BLaER1 treated with 17β-estradiol and CSF1 and Interleukin-3, amounts not matched to agents 10 nM and 100 nM (cell line): ENCODE data around the gene NOP16.

ENCODE experiments used
- H3K27ac ChIP-seq, 11 experiments: shearing (Covaris generic); formaldehyde crosslinking; 2 replicates each; pipeline ENCODE4 v1.8.1; 2022
- H3K27me3 ChIP-seq, 11 experiments: shearing (Covaris generic); formaldehyde crosslinking; 2 replicates each; pipeline ENCODE4 v1.8.1; 2022
- H3K36me3 ChIP-seq, 11 experiments: shearing (Covaris generic); formaldehyde crosslinking; 2 replicates each; pipeline ENCODE4 v1.8.1; 2022
- H3K4me1 ChIP-seq, 10 experiments: shearing (Covaris generic); formaldehyde crosslinking; 2 replicates each; pipeline ENCODE4 v1.8.1; 2022
- H3K4me2 ChIP-seq, 11 experiments: shearing (Covaris generic); formaldehyde crosslinking; 2 replicates each; pipeline ENCODE4 v1.8.1; 2022
- H3K4me3 ChIP-seq, 10 experiments: shearing (Covaris generic); formaldehyde crosslinking; 2 replicates each; pipeline ENCODE4 v1.8.1; 2022
- H3K9ac ChIP-seq, 11 experiments: shearing (Covaris generic); formaldehyde crosslinking; 2 replicates each; pipeline ENCODE4 v1.8.1; 2022
- H3K9me3 ChIP-seq, 11 experiments: shearing (Covaris generic); formaldehyde crosslinking; replicated peaks in 1 of 11; 2 replicates each; pipeline ENCODE4 v1.8.1; 2022
- H4K20me1 ChIP-seq, 11 experiments: shearing (Covaris generic); formaldehyde crosslinking; 2 replicates each; pipeline ENCODE4 v1.8.1; 2022
- Cebpa-rat ChIP-seq, 11 experiments: shearing (Covaris generic); IDR thresholded peaks; 2 replicates each; pipeline ENCODE4 v1.8.1; 2022

The NOP16 gene

DNA sequence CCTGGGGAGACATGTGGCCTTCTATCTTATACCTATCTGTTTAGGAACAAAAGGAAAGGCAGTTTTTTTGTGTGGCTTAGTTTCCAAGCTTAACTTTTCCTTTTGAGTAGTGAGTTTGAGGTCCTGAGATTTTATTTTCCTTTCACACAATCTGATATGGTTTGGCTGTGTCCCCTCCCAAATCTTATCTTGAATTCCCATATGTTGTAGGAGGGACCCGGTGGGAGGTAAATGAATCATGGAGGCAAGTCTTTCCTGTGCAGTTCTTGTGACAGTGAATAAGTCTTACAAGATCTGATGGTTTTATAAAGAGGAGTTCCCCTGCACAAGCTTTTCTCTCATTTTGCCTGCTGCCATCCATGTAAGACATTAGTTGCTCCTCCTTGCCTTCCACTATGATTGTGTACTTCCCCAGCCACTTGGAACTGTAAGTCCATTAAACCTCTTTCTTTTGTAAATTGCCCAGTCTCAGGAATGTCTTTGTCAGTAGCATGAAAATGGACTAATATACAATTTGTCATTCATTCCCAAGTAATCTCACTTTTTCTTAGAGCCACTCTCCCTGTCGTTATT is 32.7 kb upstream of the NOP16 start:
- H4K20me1 ChIP-seq = no peaks in the 10 kb centered on the region
- peaks cover 39 to 66% (median 63%) of the 10 kb centered on the region in 11 experiments for H3K9me3 ChIP-seq

DNA sequence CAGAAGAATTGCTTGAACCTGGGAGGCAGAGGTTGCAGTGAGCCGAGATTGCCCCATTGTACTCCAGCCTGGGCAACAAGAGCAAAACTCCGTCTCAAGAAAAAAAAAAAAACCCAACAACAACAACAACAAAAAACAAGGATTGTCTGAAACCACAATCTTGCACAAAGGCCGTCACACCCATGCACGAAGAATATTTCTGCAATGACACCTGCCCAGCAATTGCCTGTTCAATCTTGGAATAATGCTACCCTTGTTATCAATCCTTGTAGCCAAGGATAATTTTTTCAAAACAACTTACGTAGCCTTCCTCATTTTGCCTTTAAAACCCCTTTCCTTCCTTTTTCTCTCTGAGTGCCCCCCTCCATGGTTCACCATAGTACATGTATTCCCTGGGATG is 31.7 kb upstream of the NOP16 start:
- Histone ChIP-seq H3K4me1 (peaks cover 6 to 18% (median 17%) of the 10 kb centered on the region in 10 experiments), H3K4me2 (no peak overlapping the region)
- TF ChIP-seq Cebpa-rat (IDR thresholded peaks at IDR 0.05) = no peak

More for the DNA sequence above, 32.7 kb upstream of the NOP16 start:
- Histone ChIP-seq H3K27ac (no peak overlapping the region), H3K9ac (no peak overlapping the region), H3K4me2 (no peak overlapping the region), H3K4me1 (peaks cover 0 to 10% (median 8%) of the 10 kb centered on the region in 10 experiments; a peak in 17 of 20 replicates), H3K36me3 (0 out of 22 replicates have a peak, but pooled peaks cover 0 to 4% (median 0%) of the 10 kb centered on the region in 11 experiments), H3K27me3 (no peaks in the 10 kb centered on the region), H3K4me3 (no peak overlapping the region)
- TF ChIP-seq Cebpa-rat (IDR thresholded peaks at IDR 0.05) = no peak

DNA sequence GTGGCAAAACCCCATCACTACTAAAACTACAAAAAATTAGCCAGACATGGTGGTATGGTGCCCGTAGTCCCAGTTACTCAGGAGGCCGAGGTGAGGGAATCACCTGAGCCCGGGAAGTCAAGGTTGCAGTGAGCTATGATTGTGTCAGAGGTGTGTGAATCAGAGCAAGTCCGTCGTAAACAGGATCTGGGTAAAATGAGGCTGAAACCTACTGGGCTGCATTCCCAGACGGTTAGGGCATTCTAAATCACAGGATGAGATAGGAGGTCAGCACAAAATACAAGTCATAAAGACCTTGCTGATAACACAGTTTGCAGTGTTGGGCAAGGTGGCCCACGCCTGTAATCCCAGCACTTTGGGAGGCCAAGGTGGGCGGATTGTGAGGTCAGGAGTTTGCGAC is 29.9 kb upstream of the NOP16 start:
- H3K9me3 ChIP-seq = peaks cover 22 to 38% (median 36%) of the 10 kb centered on the region in 11 experiments
- peaks cover 0 to 18% (median 11%) of the 10 kb centered on the region in 11 experiments; a peak in 13 of 22 replicates for H4K20me1 ChIP-seq
- H3K4me3 ChIP-seq = no peak overlapping the region
- TF ChIP-seq Cebpa-rat (IDR thresholded peaks at IDR 0.05) = no peak
- H3K4me2 ChIP-seq = no peak overlapping the region
- no peaks in the 10 kb centered on the region for H3K27me3 ChIP-seq
- H3K36me3 ChIP-seq = no peaks in the 10 kb centered on the region; a peak in 1 of 22 replicates
- no peak overlapping the region for H3K27ac ChIP-seq
- H3K4me1 ChIP-seq = peaks cover 18 to 31% (median 24%) of the 10 kb centered on the region in 10 experiments
- H3K9ac ChIP-seq = no peak overlapping the region

More for the DNA sequence above, 31.7 kb upstream of the NOP16 start:
- Histone ChIP-seq H3K27ac (no peak overlapping the region), H4K20me1 (peaks cover 0 to 5% (median 0%) of the 10 kb centered on the region in 11 experiments; a peak in 3 of 22 replicates), H3K9ac (no peak overlapping the region), H3K27me3 (no peaks in the 10 kb centered on the region), H3K36me3 (0 out of 22 replicates have a peak, but pooled peaks cover 0 to under 1% (median 0%) of the 10 kb centered on the region in 11 experiments), H3K9me3 (peaks cover 29 to 56% (median 53%) of the 10 kb centered on the region in 11 experiments), H3K4me3 (no peak overlapping the region)

DNA sequence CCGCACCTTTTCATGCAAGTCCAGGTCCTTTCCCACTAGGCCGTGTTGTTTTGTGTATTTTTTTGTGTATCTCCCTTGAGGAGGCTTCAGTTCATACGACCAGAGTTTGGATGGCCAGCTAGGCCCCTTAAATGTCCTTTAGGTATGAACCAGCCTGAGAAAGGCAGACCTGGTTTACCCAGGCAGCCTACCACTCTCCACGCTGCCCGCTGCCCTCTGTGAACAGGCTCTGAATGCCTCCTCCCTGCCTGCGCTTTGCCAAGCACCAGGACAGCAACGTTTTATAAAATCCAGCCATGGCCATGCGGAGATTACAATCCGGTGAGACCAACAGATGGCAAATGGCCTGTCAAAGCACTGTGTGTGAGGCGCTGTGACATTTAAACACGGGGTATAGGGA is 28.6 kb upstream of the NOP16 start:
- Histone ChIP-seq H4K20me1 (peaks cover 0 to 30% (median 23%) of the 10 kb centered on the region in 11 experiments; a peak in 14 of 22 replicates), H3K4me1 (peaks cover 18 to 36% (median 29%) of the 10 kb centered on the region in 10 experiments), H3K4me2 (peak overlapping the region; percentile 74 to 99 (median 95)), H3K27ac (no peak overlapping the region), H3K36me3 (no peaks in the 10 kb centered on the region; a peak in 1 of 22 replicates), H3K9me3 (peaks cover 14 to 25% (median 24%) of the 10 kb centered on the region in 11 experiments), H3K4me3 (peak overlapping the region; percentile 73 to 95 (median 86); a peak in 15 of 20 replicates), H3K27me3 (no peaks in the 10 kb centered on the region), H3K9ac (peak overlapping the region in 9 of 11 experiments; percentile 73 to 90 (median 85); a peak in 15 of 22 replicates)
- no peak for TF ChIP-seq Cebpa-rat (IDR thresholded peaks at IDR 0.05)

DNA sequence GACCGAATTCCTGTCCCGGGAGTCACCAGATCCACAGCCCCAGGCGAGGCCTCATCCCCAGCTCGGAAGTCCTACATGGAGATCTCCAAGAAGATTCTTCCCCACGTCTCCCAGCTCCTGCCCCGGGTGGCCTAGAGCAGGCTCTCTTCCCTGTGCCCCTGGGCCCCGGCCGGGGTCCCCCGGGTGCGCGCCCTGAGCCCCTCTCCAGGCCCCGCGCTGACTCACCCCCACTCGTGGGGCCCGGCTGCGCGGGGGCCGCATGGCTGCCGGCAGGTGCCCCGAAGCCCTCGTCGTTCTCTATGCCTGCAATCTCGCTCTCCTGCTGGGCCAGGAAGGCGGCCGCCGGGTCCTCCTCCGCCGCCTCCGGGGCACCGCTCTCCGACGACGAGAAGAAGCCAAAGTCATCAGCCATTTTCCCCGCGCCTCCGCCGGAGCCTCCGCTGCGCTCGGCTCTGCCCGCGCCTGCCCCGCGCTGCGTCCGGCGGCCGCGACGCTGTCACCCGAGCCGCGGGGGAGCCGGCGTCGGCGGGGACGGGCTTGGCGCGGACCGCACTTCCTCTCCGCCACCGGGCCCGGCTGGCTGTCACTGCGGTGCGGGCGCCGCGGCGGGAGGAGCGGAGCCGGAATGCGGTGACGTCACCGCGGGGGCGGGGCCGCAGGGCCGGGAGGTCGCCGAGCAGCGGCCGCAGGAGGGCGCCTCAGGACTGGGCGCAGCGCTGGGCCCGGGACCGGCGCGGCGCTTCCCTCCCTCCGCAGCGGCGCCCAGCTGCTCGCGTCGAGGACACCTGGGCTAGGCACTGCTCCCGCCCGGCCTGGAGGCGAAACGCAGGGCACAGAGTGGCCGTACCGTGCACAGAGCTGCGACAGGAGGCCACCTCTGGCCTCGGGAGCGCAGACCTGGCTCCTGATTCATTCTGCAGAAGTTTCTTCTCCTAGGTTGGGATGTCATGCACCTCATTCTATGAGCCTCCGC is 27.8 kb upstream of the NOP16 start, which contains the start of gene CLTB:
Gene CLTB, minus strand, starts transcription at position 588 of the 973 bp plus-strand sequence. Its CDS starts 176 bp downstream, at position 412.
- H4K20me1 ChIP-seq = peaks cover 2 to 34% (median 24%) of the 10 kb centered on the region in 11 experiments; a peak in 15 of 22 replicates
- H3K9ac ChIP-seq = peak within 1 kb of the TSS; percentile 73 to 94 (median 85)
- peaks cover 0 to under 1% (median 0%) of the 10 kb centered on the region in 11 experiments; a peak in 2 of 22 replicates for H3K36me3 ChIP-seq
- peak within 1 kb of the TSS; percentile 70 to 87 (median 80) for H3K27ac ChIP-seq
- peaks cover 6 to 18% (median 17%) of the 10 kb centered on the region in 11 experiments for H3K9me3 ChIP-seq
- H3K4me3 ChIP-seq = peak within 1 kb of the TSS; percentile 73 to 95 (median 86)
- no peak for TF ChIP-seq Cebpa-rat (IDR thresholded peaks at IDR 0.05)
- H3K27me3 ChIP-seq = no peaks in the 10 kb centered on the region
- H3K4me1 ChIP-seq = peaks cover 18 to 41% (median 34%) of the 10 kb centered on the region in 10 experiments
- peak within 1 kb of the TSS; percentile 92 to 99 (median 95) for H3K4me2 ChIP-seq

DNA sequence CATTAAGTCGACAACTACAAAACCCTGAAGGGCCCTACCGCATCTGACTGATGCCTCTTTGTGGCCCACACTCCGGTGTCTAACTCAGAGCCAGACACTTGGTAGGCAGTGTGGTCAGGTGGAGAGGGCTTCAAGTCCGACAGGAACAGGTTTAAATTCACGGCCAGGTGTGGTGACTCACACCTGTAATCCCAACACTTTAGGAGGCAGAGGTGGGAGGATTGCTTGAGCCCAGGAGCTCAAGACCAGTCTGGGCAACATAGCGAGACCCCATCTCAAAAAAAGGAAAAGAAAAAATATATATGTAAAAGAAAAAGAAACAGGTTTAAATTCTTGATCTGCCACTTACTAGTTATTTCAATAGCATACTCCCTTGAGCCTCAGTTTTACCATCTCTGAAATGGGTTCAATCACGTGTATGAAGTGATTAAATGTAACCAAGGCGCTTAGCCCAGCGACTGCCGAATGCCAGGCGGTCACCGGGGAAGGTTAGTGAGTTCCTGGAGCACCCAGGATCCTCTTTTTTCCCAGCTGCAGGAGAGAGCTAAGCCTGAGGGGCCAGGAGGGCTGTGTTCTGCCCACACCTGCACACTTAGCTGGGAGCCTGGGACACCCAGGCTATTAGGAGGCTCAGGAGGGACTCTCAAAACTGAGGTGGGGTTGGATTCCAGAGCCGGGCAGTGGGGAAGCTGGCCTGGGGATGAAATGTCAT is 27.0 kb upstream of the NOP16 start:
- TF ChIP-seq Cebpa-rat (IDR thresholded peaks at IDR 0.05) = no peak
- Histone ChIP-seq H3K9ac (peak overlapping the region; percentile 73 to 94 (median 85)), H3K9me3 (peaks cover 0 to 10% (median 8%) of the 10 kb centered on the region in 11 experiments; a peak in 19 of 22 replicates), H3K4me1 (peaks cover 18 to 48% (median 36%) of the 10 kb centered on the region in 10 experiments), H3K27ac (peak overlapping the region; percentile 70 to 87 (median 80)), H3K27me3 (no peaks in the 10 kb centered on the region), H3K4me2 (peak overlapping the region; percentile 92 to 99 (median 95)), H3K4me3 (peak overlapping the region; percentile 73 to 95 (median 86)), H3K36me3 (peaks cover 0 to 9% (median 0%) of the 10 kb centered on the region in 11 experiments; a peak in 6 of 22 replicates), H4K20me1 (peaks cover 11 to 43% (median 30%) of the 10 kb centered on the region in 11 experiments; a peak in 15 of 22 replicates)

DNA sequence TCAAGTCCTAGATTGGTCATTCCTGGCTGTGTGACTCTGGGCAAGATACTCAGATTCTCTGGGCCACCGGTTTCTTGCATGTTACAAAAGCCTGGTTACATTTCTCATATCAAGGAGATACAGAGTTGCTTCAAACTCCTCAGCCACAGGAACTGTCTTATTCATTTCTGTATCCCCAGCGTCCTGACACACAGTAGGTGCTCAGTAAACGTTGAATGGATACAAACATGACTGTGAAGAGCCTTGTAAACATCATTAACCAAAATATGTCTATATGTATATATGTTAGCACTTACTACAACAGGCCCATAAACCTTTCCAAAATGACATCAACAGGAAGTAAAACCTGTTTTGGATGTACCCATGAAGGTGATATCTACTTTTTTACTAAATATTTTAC is 26.3 kb upstream of the NOP16 start:
- Histone ChIP-seq H3K4me2 (peak overlapping the region; percentile 92 to 99 (median 95); a peak in 20 of 22 replicates), H3K9ac (peak overlapping the region in 3 of 11 experiments; percentile 31 to 94 (median 90); a peak in 5 of 22 replicates), H3K36me3 (peaks cover 4 to 15% (median 5%) of the 10 kb centered on the region in 11 experiments; a peak in 20 of 22 replicates), H3K4me3 (no peak overlapping the region), H3K4me1 (peaks cover 18 to 48% (median 36%) of the 10 kb centered on the region in 10 experiments), H3K27ac (no peak overlapping the region), H4K20me1 (peaks cover 11 to 49% (median 30%) of the 10 kb centered on the region in 11 experiments; a peak in 15 of 22 replicates), H3K9me3 (peaks cover 0 to 3% (median 1%) of the 10 kb centered on the region in 11 experiments; a peak in 6 of 22 replicates), H3K27me3 (no peaks in the 10 kb centered on the region)
- TF ChIP-seq Cebpa-rat (IDR thresholded peaks at IDR 0.05) = no peak
